RWPE2 (cell line): ENCODE measurements around the gene RPL38.
A peak's percentile ranks its signal among the peaks of the same experiment; 100 is the strongest.

Source experiments
- ATAC-seq: fragments of 200-7000 bp; cut with Tn5 transposase; 3 replicates; pipeline ENCODE4 v1.9.1; 2021; ENCODE audit warnings: low read depth
- DNase-seq: peaks from one replicate; pipeline ENCODE4 v3.0.0-alpha.2; 2020; ENCODE audit warnings: low spot score
- H3K27ac ChIP-seq: fragments of 450-650 bp; 2 replicates; pipeline ENCODE4 v1.5.1; 2017; ENCODE audit warnings: mild to moderate bottlenecking; ENCODE audit not compliant: poor library complexity, severe bottlenecking
- H3K27me3 ChIP-seq: fragments of 250-450 bp; sonication (Bioruptor Pico); 2 replicates; pipeline ENCODE4 v1.5.1; 2021; ENCODE audit warnings: mild to moderate bottlenecking, moderate library complexity; ENCODE audit not compliant: insufficient read depth, poor library complexity, severe bottlenecking
- H3K36me3 ChIP-seq: fragments of 250-450 bp; sonication (Bioruptor Pico); 2 replicates; pipeline ENCODE4 v1.5.1; 2020; ENCODE audit warnings: low read depth, mild to moderate bottlenecking, moderate library complexity
- H3K4me1 ChIP-seq: fragments of 250-450 bp; sonication (Bioruptor Pico); 2 replicates; pipeline ENCODE4 v1.5.1; 2021; ENCODE audit warnings: mild to moderate bottlenecking, moderate library complexity; ENCODE audit not compliant: insufficient read depth, poor library complexity, severe bottlenecking
- H3K4me3 ChIP-seq: fragments of 250-450 bp; sonication (Bioruptor Pico); 2 replicates; pipeline ENCODE4 v1.5.1; 2021; ENCODE audit warnings: mild to moderate bottlenecking, moderate library complexity; ENCODE audit not compliant: severe bottlenecking
- H3K9me3 ChIP-seq: fragments of 250-450 bp; sonication (Bioruptor Pico); 2 replicates; pipeline ENCODE4 v1.5.1; 2021; ENCODE audit warnings: mild to moderate bottlenecking, moderate library complexity; ENCODE audit not compliant: severe bottlenecking
- CTCF ChIP-seq: fragments of 450-650 bp; IDR thresholded peaks from one replicate; pipeline ENCODE4 v1.5.1; 2017; ENCODE audit warnings: mild to moderate bottlenecking, moderate library complexity; ENCODE audit not compliant: poor library complexity, severe bottlenecking

The RPL38 gene

GRCh38 chr17:74257311-74257710 lies 53.8 kb downstream of the RPL38 start:
- ATAC-seq: no peak
- Histone ChIP-seq H3K4me1 (no peaks in the 10 kb centered on the region), H3K27me3 (peaks cover 8% of the 10 kb centered on the region), H3K4me3 (no peak overlapping the region), H3K9me3 (no peaks in the 10 kb centered on the region), H3K36me3 (no peaks in the 10 kb centered on the region), H3K27ac (no peak overlapping the region)
- no peak for DNase-seq
- TF ChIP-seq CTCF: no peak

GRCh38 chr17:74259667-74260524 lies 56.4 kb downstream of the RPL38 start:
- Histone ChIP-seq H3K9me3 (no peaks in the 10 kb centered on the region), H3K4me3 (no peak overlapping the region), H3K4me1 (no peaks in the 10 kb centered on the region), H3K36me3 (no peaks in the 10 kb centered on the region), H3K27me3 (peaks cover 8% of the 10 kb centered on the region), H3K27ac (no peak overlapping the region)
- peak; percentile 23 for TF ChIP-seq CTCF
- ATAC-seq (peak; percentile 89), DNase-seq (no peak)
